Measurements from ENCODE around the gene KRT31.
"Not testable (repeated sequence)": the region's sequence is repeated elsewhere in the genome, so short reads cannot be mapped to it uniquely, and the experiment has no call there.

KRT31 gene

DNA sequence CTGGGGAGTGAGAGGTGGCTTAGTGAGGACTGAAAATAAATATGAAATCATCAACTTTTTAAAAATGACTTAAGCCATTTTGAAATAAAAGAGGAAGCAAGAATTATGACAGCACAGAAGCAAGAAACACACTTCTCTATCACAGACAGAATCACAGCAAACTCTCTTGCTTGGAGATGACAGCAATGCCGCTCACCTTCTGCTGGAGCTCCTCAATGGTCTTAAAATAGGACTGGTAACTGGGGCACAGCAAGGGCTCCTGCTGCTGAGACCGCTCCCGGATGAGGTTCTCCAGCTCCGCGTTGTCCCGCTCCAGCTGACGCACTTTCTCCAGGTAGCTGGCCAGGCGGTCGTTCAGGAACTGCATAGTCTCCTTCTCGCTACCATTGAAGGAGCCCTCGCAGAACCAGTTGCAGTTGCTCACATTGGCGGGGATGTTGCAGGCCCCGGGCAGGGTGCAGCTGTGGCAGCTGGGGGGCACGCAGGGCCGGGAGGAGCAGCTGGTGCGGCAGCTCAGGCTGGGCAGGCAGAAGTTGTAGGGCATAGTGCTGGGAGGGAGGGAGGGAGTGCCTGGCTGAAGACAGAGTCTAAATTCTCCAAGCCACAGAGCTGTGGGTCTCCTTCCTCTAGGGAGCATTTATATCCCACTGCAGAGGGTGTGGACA lies at the start of gene KRT31:
Gene KRT31 (minus strand): TSS at position 613 of the 665 bp plus-strand sequence. CDS start 69 bp downstream, at position 544.
- DNase-seq: no peak

DNA sequence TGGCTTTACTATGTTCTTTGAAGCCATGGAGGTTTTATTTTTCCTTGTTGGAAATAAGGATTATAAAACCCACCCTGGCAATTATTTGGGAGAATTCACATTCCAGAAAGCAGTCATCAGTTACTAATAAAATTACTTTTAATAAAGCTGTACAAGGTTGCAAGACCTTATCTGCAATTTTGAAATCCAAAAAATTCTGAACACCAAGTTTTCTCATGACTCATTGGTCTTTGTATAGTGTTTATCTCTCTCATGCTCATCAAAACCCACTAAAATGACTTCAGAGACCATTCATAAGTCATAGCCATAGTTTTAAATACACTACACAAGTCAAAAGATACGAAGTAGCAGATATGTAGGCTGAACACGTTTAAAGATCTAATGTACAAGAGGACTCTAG lies 49.4 kb upstream of the KRT31 start:
- DNase-seq: no peak

GRCh38 chr17:41444640-41445039 lies 47.2 kb upstream of the KRT31 start:
- no peak for DNase-seq

GRCh38 chr17:41444186-41444585 lies 46.8 kb upstream of the KRT31 start:
- DNase-seq: no peak

- no peak for DNase-seq
These were observed 45.3 kb upstream of the KRT31 start for GRCh38 chr17:41442739-41443138.

GRCh38 chr17:41440531-41441033 lies 43.2 kb upstream of the KRT31 start, which contains the start of gene KRT38:
Gene KRT38 (minus strand): TSS chr17:41440983. CDS start chr17:41440921, 62 bp downstream.
- no peak for DNase-seq

DNA sequence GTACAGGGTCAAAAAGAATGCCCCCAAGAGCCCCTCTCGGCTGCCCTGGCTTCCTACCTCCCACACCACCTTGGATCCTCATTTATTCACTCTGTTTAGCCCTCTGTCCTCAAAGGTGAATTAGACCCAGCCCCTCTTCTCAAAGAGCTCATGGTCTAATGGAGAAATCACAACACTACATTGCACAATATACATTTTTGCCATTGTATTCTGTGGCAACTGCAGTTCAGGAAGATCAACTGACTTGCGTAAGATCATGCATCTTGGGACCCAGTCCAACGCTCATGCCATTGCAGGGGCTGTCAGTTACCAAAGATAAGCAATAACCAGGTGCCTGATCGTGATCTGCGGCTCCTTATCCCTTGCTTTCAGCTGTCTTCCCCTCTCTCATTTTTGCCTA lies 42.0 kb upstream of the KRT31 start:
- DNase-seq: no peak

GRCh38 chr17:41437769-41438168 lies 40.4 kb upstream of the KRT31 start:
- no peak for DNase-seq

GRCh38 chr17:41437254-41437653 lies 39.8 kb upstream of the KRT31 start:
- no peak for DNase-seq

GRCh38 chr17:41434415-41434814 lies 37.0 kb upstream of the KRT31 start:
- DNase-seq: no peak

- DNase-seq: no peak
These were observed 36.6 kb upstream of the KRT31 start for GRCh38 chr17:41434005-41434404.

DNA sequence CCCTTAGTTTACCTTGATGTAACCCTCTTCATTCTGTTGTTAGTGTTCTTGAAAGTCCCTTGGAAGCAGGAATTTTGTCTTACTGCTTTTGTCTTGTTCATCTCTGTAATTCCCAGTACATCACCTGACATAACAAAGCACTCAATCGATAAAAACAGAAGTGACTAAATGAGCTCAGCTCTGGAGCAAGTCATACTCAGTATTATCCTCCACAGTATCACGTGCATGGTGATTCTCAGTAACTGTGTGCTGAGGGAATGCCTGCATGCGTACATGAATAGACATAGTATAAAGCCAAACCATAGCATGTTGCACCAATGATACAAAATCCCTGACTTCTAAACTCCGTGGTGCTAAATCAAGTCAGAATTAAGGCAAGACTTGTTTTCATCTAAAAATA lies 36.2 kb upstream of the KRT31 start:
- no peak for DNase-seq

GRCh38 chr17:41430376-41430775 lies 33.0 kb upstream of the KRT31 start:
- not testable (repeated sequence) for DNase-seq

GRCh38 chr17:41429667-41430066 lies 32.3 kb upstream of the KRT31 start:
- no peak for DNase-seq

GRCh38 chr17:41428591-41429291 lies 31.3 kb upstream of the KRT31 start:
- no peak for DNase-seq

GRCh38 chr17:41424111-41424635 lies 26.8 kb upstream of the KRT31 start, which contains the start of gene KRT37:
Gene KRT37 (minus strand): TSS chr17:41424585. CDS start chr17:41424523, 62 bp downstream.
- no peak for DNase-seq

DNA sequence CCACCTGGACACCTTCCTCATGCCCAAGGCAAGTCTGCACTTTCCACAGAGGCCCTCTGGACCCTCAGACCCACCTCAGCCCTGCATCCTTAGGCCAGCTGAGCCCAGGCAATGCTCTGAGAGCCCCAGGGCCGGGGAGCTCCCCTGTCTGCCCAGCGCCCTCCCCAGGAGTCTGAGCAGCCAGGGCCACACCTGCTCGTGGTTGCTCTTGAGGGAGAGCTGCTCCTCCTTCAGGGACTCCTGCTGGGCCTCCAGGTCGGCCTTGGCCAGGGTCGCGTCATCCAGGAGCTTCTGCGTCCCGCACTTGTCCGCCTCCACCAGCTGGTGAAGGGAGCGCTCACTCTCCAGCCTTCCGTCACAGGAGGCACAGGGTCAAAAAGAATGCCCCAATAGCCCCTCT lies 25.2 kb upstream of the KRT31 start:
- DNase-seq: not testable (repeated sequence)

DNA sequence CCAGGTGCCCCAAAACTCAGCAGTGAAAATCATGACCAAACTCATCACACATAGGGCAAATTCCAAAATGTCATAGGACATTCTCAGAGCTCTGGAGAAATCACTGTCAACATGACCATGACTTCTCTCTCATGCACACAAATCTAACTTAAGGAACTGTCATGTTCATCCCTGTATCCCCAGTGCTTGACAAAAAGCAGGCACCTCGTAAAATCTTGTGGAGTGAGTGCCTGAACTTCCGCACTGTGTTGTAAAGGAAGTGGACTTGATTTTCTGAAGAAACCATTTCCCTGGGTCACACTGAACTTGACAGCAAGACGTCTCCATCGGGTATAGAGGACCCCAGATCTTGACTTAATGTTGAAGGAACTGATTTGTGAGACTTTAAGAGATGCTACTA lies 24.2 kb upstream of the KRT31 start:
- DNase-seq: no peak

- DNase-seq: no peak
These were observed 23.7 kb upstream of the KRT31 start for GRCh38 chr17:41421116-41421515.

- DNase-seq: no peak
These were observed 22.7 kb upstream of the KRT31 start for GRCh38 chr17:41420134-41420533.

DNA sequence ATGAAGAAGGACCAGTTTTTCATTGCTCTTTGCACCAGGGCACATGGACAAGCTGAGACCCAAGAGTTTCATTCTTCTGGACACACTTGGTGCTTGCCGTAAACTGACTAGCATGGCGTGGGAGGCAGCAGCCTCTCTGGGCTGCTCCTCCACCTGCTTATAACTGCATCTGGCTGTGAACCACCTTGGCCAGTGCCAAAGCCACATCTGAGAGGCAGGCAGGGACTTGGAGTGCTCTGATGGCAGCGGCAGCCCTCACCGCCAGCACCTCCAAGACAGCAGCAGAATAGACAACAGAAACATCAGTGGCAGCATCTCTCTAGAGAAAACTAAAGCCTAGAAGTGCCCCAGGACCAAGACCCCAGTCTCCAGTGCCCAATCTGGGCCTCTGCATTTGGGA lies 22.3 kb upstream of the KRT31 start:
- no peak for DNase-seq

DNA sequence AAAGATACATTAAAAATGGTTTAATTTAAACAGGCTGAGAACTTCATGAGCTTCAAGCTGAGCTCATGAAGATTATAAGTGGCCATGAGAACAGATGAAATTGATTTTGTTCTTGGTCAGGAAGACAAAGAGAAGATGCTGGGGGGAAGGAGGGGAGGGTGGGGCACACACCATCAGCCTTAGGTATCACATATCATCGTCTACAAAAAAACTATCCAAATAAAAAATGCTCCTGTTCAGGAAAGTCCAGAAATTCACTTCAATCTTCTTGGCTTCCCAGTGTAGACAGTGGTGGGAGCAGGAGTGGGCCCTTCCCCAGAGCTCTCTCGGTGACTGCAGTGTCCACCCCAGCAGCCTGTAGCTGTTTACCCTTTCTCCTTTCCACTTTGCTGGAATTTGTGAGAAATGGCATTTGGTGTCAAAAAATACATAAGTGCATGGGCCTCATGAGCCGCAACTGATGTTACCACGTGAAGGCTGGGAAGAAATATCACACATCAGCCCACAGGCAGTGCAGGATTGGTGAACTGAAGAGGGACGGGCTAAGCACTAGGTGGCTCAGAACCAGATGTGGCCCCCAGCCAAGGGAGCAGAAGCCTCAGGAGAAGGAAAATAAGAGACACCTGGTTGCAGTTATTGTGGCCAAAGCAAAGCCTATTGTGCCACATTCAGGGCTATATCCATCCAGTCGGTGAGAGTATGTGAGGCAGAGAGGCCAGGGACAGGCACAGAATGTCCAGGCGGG lies 20.9 kb upstream of the KRT31 start:
- no peak for DNase-seq

- no peak for DNase-seq
These were observed 20.2 kb upstream of the KRT31 start for GRCh38 chr17:41417576-41418015.
